Dermis microvascular lymphatic vessel endothelial cell (primary cell): ENCODE data around the gene ACTR1A. TPM values are rescaled to one million over a fixed set of nuclear protein-coding genes. Genes with fewer than 3 reads are reported as not detected.

ENCODE experiments used
- total RNA-seq: library from RNA; depleted of rRNA; stranded (reverse); fragments of >200 nt; gene quantifications from 2 replicates; pipeline ENCODE4 v1.2.1, GENCODE V29; 2014

The ACTR1A gene
- total RNA-seq, 1 donor from 2014 or later = 143 TPM

Other genes starting within 250 kb of the ACTR1A start
- 15.3 and 24.0 TPM in 2 replicates for gene NFKB2, start 107.0 kb downstream of the ACTR1A start, total RNA-seq
- 0.26 and 0.63 TPM in 2 replicates for gene PSD, start 83.9 kb downstream of the ACTR1A start, total RNA-seq
- 5.8 and 8.1 TPM in 2 replicates for gene FBXL15, start 81.9 kb downstream of the ACTR1A start, total RNA-seq
- gene CUEDC2, start 70.1 kb downstream of the ACTR1A start, total RNA-seq = 30.6 and 42.2 TPM in 2 replicates
- gene C10orf95, start 51.2 kb downstream of the ACTR1A start, total RNA-seq = under 0.01 TPM in 1 of 2 replicates, not detected in the other
- 3.1 and 6.4 TPM in 2 replicates for gene SUFU, start 1.3 kb upstream of the ACTR1A start, total RNA-seq
- 38.4 and 82.4 TPM in 2 replicates for gene TRIM8, start 141.8 kb upstream of the ACTR1A start, total RNA-seq
- 3.2 and 4.4 TPM in 2 replicates for gene ARL3, start 211.7 kb upstream of the ACTR1A start, total RNA-seq
- 6.8 and 6.9 TPM in 2 replicates for gene SFXN2, start 211.9 kb upstream of the ACTR1A start, total RNA-seq
- 35.8 and 81.3 TPM in 2 replicates for gene WBP1L, start 241.2 kb upstream of the ACTR1A start, total RNA-seq